Measurements from ENCODE around the gene RALY. TPM values are rescaled to one million over a fixed set of nuclear protein-coding genes. Genes with fewer than 3 reads are reported as not detected.

Gene RALY
- total RNA-seq, 4 donors from 2014 or later, result 71.6 to 166 (median 149) TPM

- intact Hi-C loops (cut with DNase I; ENCODE audit: low total_unique reads) (no loop called here), in situ Hi-C loops (cut with MboI; ENCODE audit: low pct_ligation_motif_present in 1 of 4, low pct_unique_long_range_greater_than_20kb in 1 of 4, low sequenced_read_pairs in 3 of 4) (no loop called here)
- Histone ChIP-seq H3K27ac (no peak overlapping the region), H3K4me1 (peaks cover 22 to 90% (median 59%) of the 10 kb centered on the region in 4 donors), H3K4me3 (no peak overlapping the region), H3K27me3 (no peaks in the 10 kb centered on the region), H3K36me3 (no peaks in the 10 kb centered on the region), H3K9me3 (no peaks in the 10 kb centered on the region)
- no peak for TF ChIP-seq EP300 (IDR thresholded peaks at IDR 0.05; ENCODE audit: low read depth)
- TF ChIP-seq CTCF (IDR thresholded peaks at IDR 0.05), result no peak
- TF ChIP-seq POLR2AphosphoS5 (IDR thresholded peaks at IDR 0.05), result no peak
- no peak for TF ChIP-seq POLR2A (IDR thresholded peaks at IDR 0.05)
- no peak for DNase-seq
- 98 to 100% methylated on average over 1 of the region's 1 CpG for WGBS, 2 donors (ENCODE audit: low coverage in 1 of 2)
Observed at GRCh38 chr20:34011275-34011674, 17.6 kb downstream of the RALY start.

GRCh38 chr20:34012330-34012729 lies 18.6 kb downstream of the RALY start:
- DNase-seq, result no peak
- no peak overlapping the region for H3K27ac ChIP-seq
- peaks cover 33 to 100% (median 67%) of the 10 kb centered on the region in 4 donors for H3K4me1 ChIP-seq
- H3K9me3 ChIP-seq, result no peaks in the 10 kb centered on the region
- TF ChIP-seq CTCF (IDR thresholded peaks at IDR 0.05), result no peak
- no peak for TF ChIP-seq POLR2AphosphoS5 (IDR thresholded peaks at IDR 0.05)
- no peak for TF ChIP-seq EP300 (IDR thresholded peaks at IDR 0.05; ENCODE audit: low read depth)
- TF ChIP-seq POLR2A (IDR thresholded peaks at IDR 0.05), result no peak
- H3K36me3 ChIP-seq, result no peaks in the 10 kb centered on the region
- 96 to 100% methylated on average over 2 to 5 of the region's 5 CpGs for WGBS, 2 donors (ENCODE audit: low coverage in 1 of 2)
- no peak overlapping the region for H3K4me3 ChIP-seq
- H3K27me3 ChIP-seq, result no peaks in the 10 kb centered on the region
- intact Hi-C loops (cut with DNase I; ENCODE audit: low total_unique reads), result no loop called here
- in situ Hi-C loops (cut with MboI; ENCODE audit: low pct_ligation_motif_present in 1 of 4, low pct_unique_long_range_greater_than_20kb in 1 of 4, low sequenced_read_pairs in 3 of 4), result no loop called here

- in situ Hi-C loops (cut with MboI; ENCODE audit: low pct_ligation_motif_present in 1 of 4, low pct_unique_long_range_greater_than_20kb in 1 of 4, low sequenced_read_pairs in 3 of 4), result no loop called here
- peaks cover 36 to 100% (median 70%) of the 10 kb centered on the region in 4 donors for H3K4me1 ChIP-seq
- 69 to 76% methylated on average over 3 of the region's 3 CpGs for WGBS, 2 donors (ENCODE audit: low coverage in 1 of 2)
Observed at GRCh38 chr20:34012735-34013134, 19.0 kb downstream of the RALY start.

GRCh38 chr20:34013554-34013953 lies 19.8 kb downstream of the RALY start:
- intact Hi-C loops (cut with DNase I; ENCODE audit: low total_unique reads) (no loop called here), in situ Hi-C loops (cut with MboI; ENCODE audit: low pct_ligation_motif_present in 1 of 4, low pct_unique_long_range_greater_than_20kb in 1 of 4, low sequenced_read_pairs in 3 of 4) (no loop called here)
- Histone ChIP-seq H3K9me3 (no peaks in the 10 kb centered on the region), H3K27me3 (no peaks in the 10 kb centered on the region), H3K36me3 (no peaks in the 10 kb centered on the region), H3K4me3 (no peak overlapping the region), H3K27ac (no peak overlapping the region), H3K4me1 (peaks cover 36 to 99% (median 69%) of the 10 kb centered on the region in 4 donors)
- DNase-seq, result no peak
- TF ChIP-seq CTCF (IDR thresholded peaks at IDR 0.05) (no peak), EP300 (IDR thresholded peaks at IDR 0.05; ENCODE audit: low read depth) (no peak)
- 83 to 100% methylated on average over 1 to 2 of the region's 2 CpGs for WGBS, 2 donors (ENCODE audit: low coverage in 1 of 2)

More at GRCh38 chr20:34012735-34013134, 19.0 kb downstream of the RALY start:
- H3K4me3 ChIP-seq, result no peak overlapping the region
- no peaks in the 10 kb centered on the region for H3K36me3 ChIP-seq
- no peak for TF ChIP-seq EP300 (IDR thresholded peaks at IDR 0.05; ENCODE audit: low read depth)
- no peak for TF ChIP-seq CTCF (IDR thresholded peaks at IDR 0.05)
- no peak for TF ChIP-seq POLR2AphosphoS5 (IDR thresholded peaks at IDR 0.05)
- TF ChIP-seq POLR2A (IDR thresholded peaks at IDR 0.05), result no peak
- no peaks in the 10 kb centered on the region for H3K9me3 ChIP-seq
- intact Hi-C loops (cut with DNase I; ENCODE audit: low total_unique reads), result no loop called here
- no peak overlapping the region for H3K27ac ChIP-seq
- no peaks in the 10 kb centered on the region for H3K27me3 ChIP-seq
- DNase-seq, result no peak
